ENCODE results near the gene CPNE5.
"Not testable (repeated sequence)": the region's sequence is repeated elsewhere in the genome, so short reads cannot be mapped to it uniquely, and the experiment has no call there.

The CPNE5 gene

GRCh38 chr6:36739947-36740817 is 99.1 kb downstream of the CPNE5 start:
- DNase-seq, result no peak

GRCh38 chr6:36738108-36738507 is 101.1 kb downstream of the CPNE5 start:
- DNase-seq, result no peak

- no peak for DNase-seq
Measured at GRCh38 chr6:36737043-36737785, 102.0 kb downstream of the CPNE5 start.

GRCh38 chr6:36735110-36736071 is 103.9 kb downstream of the CPNE5 start:
- no peak for DNase-seq

DNA sequence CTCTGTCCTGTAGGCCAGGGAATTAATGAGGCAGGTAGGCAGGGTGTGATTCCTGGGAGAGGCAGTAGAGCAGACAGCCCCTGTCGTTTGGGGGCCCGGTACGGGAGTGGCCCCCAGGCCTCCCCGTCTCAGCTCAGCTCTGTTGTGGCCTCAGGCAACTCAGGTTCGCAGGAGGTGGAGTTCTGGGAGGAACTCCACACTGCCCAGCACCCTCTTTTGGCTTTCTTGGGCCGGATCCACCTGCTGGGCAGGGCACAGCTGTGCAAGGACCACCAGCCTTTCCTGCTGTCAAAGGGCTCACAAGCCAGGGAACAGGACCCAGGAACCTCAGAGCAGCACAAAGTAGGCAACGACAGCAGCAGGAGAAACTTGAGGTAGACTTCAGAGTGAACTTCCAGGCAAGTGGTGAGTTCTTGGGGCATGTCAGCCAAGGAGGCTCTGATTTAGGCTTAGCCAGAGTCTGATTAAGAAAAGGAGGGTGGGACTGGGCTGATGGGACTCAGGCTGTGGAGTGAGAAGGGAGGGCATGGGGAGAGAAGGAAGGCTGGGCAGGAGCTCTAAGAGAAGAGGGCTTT is 104.7 kb downstream of the CPNE5 start:
- no peak for DNase-seq

DNA sequence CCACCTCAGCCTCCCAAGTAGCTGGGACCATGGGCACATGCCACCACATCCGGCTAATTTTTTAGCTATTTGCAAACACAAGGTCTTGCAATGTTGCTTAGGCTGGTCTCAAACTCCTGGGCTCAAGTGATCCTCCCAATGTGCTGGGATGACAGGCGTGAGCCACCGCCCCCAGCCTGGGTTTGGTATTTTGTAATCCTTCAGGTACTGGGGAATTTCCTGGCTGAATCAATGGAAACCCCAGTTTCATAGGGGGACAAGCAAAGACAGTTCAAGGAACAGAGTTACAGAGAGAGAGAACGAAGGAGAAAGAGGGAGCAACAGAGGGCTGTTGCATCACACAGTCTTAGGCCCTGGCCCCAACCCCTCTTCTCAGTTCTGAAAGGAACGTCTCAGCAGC is 105.9 kb downstream of the CPNE5 start:
- DNase-seq, result no peak

GRCh38 chr6:36731622-36732310 is 107.5 kb downstream of the CPNE5 start:
- DNase-seq, result no peak

DNA sequence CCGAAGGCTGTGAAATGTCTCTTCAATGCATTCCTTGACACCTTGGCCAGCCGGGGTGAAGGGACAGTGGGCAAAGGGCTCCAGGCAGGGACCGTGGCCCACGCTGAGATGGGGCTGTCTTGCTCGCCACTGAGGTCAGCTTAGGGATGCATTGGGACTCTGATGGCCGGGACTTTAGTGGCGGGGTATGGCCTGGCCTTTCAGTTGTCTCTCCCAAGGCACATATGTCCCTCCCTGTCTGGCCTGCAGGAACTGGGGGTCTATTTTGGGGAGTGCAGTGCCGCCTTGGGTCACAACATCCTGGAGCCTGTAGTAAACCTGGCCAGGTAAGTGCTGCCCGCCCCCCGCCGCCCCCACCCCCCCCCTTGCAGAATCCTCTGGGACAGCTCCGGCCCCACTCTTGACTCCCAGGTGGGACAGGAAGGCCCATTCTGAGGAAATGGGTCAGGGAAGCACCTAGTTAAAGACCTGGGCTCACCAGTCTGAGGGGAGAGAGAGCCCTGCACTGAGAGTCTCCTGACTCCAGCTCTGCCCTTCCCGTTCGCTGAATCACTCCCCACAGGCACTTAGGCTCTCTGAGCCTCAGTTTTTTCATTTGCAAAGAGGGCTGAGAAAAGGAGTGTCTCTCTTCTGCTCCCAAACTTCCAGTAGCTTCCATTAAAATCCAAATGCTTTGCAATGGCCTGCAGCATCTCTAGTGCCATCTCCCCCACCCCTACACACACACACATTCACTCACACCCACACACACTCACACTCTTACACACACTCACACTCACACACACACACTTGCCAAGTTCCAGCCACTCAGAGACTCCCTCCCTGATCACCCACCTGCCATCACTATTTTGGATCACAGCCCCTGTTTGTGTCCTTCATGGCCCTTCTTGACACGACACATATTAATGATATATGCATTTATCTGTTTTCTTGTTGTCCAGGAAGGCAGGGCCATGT is 108.5 kb downstream of the CPNE5 start:
- no peak for DNase-seq

- DNase-seq, result no peak
Measured at GRCh38 chr6:36729161-36729524, 110.1 kb downstream of the CPNE5 start.

DNA sequence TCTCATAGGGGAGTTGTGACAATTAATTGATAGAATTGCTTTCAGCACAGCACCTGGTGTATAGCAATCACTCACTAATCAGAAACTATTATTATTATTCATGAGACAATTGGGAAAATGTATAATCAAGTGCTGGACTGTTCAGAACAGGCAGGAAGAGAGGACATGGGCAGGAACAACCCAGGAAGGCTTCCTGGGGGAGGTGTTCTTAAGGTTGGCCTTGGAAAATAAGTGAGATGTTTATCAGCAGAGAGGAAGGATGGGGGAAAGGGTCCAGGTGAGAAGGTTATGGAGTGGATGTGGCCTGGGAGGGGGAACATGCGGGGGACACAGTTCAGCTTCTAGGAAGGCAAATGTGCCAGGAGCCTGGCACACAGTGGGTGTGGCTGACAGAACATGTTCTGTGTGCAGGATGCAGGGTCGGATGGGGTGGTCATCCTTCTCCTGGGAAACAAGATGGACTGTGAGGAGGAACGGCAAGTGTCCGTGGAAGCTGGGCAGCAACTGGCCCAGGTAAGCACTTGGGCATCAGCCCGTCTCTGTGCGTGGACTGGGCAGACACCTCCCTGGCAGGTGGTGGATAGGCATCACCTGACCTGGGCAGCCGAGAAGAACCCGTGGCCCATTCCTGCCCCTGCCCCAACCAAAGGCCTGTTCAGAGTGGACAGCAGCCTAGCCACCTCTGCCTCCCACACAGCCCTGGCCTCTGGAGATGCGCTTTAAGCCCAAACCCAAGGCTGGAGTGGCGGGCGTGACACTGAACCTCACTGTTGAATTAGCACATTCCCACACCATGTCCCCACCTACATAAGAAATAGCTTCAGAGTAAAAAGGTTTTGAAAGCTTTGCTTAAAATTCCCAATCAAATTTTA is 110.7 kb downstream of the CPNE5 start:
- no peak for DNase-seq

DNA sequence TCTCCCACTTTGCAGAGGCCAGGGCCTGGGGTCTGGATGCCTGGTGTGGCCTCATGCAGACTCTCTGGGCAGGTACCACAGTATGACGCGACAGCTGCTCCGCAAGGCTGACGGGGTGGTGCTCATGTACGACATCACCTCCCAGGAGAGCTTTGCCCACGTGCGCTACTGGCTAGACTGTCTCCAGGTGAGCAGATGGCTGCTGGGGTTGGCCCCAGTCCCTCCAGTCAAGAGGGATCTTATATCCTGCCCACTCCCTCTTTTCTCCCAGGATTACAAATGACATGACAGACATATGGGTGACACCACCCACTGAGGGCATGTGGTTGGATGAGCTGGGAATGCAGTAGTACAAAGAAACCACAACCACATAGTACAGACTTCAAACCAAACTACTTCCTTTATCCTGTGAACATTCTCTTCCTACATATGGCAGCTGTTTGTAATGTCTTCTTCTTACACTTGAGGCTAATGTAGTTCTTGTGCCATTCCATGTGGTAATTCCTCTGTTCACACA is 111.7 kb downstream of the CPNE5 start:
- peak; percentile 31 for DNase-seq

DNA sequence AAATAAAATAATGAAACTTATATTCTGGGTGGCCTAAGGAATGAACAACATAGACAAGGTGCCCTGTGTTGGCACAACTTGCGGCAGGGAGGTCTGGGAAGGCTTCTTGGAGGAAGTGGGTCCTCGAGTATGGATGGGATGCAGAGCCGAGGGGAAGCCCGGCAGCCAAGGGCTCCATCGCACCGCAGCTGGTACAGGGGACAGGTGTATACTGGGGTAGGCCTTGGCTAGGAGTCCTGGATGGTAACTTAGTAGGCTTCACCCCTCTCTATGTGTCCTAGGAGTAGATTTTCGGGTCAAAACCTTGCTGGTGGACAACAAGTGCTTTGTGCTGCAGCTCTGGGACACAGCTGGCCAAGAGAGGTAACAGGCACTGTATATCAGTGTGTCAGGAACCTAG is 113.7 kb downstream of the CPNE5 start:
- DNase-seq, result no peak

DNA sequence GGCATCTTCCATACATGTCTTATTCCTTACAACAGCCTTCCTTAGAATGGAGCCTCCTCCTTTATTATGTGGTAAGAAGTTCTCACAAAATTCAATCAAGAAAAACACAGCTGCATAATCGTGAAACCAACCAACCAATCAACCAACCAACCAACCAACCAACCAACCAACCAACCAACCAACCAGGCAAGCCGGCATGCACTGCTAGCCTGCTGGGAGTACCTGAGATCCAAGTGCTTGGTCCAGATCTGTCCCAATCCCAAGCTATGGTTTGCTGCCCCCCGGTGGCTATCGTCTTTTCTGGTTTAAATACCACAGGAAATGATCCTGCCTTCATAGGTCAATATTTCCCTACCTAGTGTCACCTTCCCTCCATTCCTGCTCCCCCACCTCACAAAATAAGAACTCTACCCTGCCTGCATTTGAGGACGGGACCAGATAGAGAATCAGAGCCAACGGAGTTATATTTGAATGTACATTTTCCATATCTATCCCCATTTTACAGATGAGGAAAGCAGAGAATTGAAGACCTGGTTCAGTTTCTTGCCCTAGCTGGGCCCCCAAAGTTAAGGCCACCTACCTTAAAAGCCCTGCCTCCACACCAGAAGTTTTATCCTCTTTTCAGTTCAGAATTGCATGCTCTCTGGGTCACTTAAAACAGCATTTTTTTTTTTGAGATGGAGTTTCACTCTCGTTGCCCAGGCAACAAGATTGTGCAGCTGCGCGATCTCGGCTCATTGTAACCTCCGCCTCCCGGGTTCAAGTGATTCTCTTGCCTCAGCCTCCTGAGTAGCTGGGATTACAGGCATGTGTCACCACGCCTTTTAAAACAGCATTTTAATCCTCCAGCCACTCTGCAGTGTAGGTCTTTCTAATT is 114.5 kb downstream of the CPNE5 start:
- DNase-seq, result peak; percentile 76

DNA sequence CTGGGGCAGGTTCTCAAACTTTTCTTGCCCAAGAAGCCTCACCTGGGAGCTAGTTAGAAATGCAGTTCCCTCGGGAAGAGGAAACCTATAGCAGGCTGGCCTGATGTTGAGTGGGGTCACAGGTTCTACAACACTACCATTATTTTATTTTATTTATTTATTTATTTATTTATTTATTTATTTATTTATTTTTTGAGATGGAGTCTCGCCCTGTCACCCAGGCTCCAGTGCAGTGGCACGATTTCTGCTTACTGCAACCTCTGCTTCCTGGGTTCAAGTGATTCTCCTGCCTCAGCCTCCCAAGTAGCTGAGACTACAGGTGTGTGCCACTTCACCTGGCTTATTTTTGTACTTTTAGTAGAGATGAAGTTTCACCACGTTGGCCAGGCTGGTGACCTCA is 115.3 kb downstream of the CPNE5 start:
- DNase-seq, result not testable (repeated sequence)

GRCh38 chr6:36722879-36723278 is 116.4 kb downstream of the CPNE5 start:
- no peak for DNase-seq

DNA sequence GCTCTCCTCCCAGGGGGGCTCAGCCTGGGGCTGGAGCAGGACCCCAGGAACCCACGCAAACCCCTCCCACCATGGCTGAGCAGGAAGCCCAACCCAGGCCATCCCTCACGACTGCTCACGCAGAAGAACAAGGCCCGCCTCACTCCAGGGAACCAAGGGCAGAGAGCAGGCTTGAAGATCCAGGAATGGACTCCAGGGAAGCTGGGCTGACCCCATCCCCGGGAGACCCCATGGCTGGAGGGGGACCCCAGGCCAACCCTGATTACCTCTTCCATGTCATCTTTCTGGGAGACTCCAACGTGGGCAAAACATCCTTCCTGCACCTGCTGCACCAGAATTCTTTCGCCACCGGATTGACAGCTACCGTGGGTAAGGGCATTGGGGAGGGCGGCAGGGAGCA is 116.9 kb downstream of the CPNE5 start:
- no peak for DNase-seq

- DNase-seq, result no peak
Measured at GRCh38 chr6:36721369-36722140, 117.7 kb downstream of the CPNE5 start.
